T-helper 2 cell treated with Interferon-gamma antibody and Interleukin-4, amounts not matched to agents 5 μg/mL and 100 μg/mL, for 36 hours (primary cell): ENCODE measurements around the gene DDN.

Source experiments
- DNase-seq: peaks from one replicate; pipeline ENCODE4 v3.0.0; 2021; ENCODE audit warnings: low spot score
- H3K27ac Mint-ChIP-seq: one replicate; pipeline ENCODE4 v1.8.0; 2021; ENCODE audit warnings: mild to moderate bottlenecking, mixed read lengths
- H3K27me3 Mint-ChIP-seq: one replicate; pipeline ENCODE4 v1.8.0; 2021; ENCODE audit warnings: low read depth, mixed read lengths
- H3K36me3 Mint-ChIP-seq: one replicate; pipeline ENCODE4 v1.8.0; 2021; ENCODE audit warnings: low read depth, mixed read lengths
- H3K4me1 Mint-ChIP-seq: one replicate; pipeline ENCODE4 v1.8.0; 2021; ENCODE audit warnings: low read depth, mixed read lengths
- H3K4me3 Mint-ChIP-seq: one replicate; pipeline ENCODE4 v1.8.0; 2022; ENCODE audit warnings: mild to moderate bottlenecking, moderate library complexity, mixed read lengths
- H3K9me3 Mint-ChIP-seq: one replicate; pipeline ENCODE4 v1.8.0; 2021; ENCODE audit warnings: mixed read lengths

Gene DDN

GRCh38 chr12:48966177-48966895 is 32.8 kb downstream of the DDN start:
- H3K27me3 Mint-ChIP-seq: peaks cover 41% of the 10 kb centered on the region

GRCh38 chr12:48965298-48965838 is 33.8 kb downstream of the DDN start:
- Mint-ChIP-seq H3K4me3 (no peak overlapping the region), H3K4me1 (no peaks in the 10 kb centered on the region), H3K27me3 (peaks cover 40% of the 10 kb centered on the region), H3K9me3 (no peaks in the 10 kb centered on the region), H3K36me3 (no peaks in the 10 kb centered on the region), H3K27ac (no peak overlapping the region)
- DNase-seq: no peak

More at GRCh38 chr12:48966177-48966895, 32.8 kb downstream of the DDN start:
- Mint-ChIP-seq H3K36me3 (no peaks in the 10 kb centered on the region), H3K4me3 (no peak overlapping the region), H3K4me1 (peaks cover 7% of the 10 kb centered on the region), H3K27ac (no peak overlapping the region), H3K9me3 (no peaks in the 10 kb centered on the region)
- no peak for DNase-seq

- Mint-ChIP-seq H3K4me1 (peaks cover 7% of the 10 kb centered on the region), H3K27ac (no peak overlapping the region), H3K36me3 (peaks cover 2% of the 10 kb centered on the region), H3K27me3 (peaks cover 29% of the 10 kb centered on the region), H3K4me3 (no peak overlapping the region), H3K9me3 (no peaks in the 10 kb centered on the region)
- no peak for DNase-seq
Observed at GRCh38 chr12:48961801-48962200, 37.4 kb downstream of the DDN start.

GRCh38 chr12:48961331-48961730 is 37.8 kb downstream of the DDN start:
- Mint-ChIP-seq H3K9me3 (no peaks in the 10 kb centered on the region), H3K4me1 (peaks cover 12% of the 10 kb centered on the region), H3K36me3 (peaks cover 2% of the 10 kb centered on the region), H3K27me3 (peaks cover 29% of the 10 kb centered on the region), H3K27ac (no peak overlapping the region), H3K4me3 (no peak overlapping the region)
- DNase-seq: no peak

GRCh38 chr12:48960834-48961233 is 38.3 kb downstream of the DDN start:
- Mint-ChIP-seq H3K27ac (no peak overlapping the region), H3K27me3 (peaks cover 29% of the 10 kb centered on the region), H3K4me1 (peaks cover 17% of the 10 kb centered on the region), H3K9me3 (no peaks in the 10 kb centered on the region), H3K4me3 (no peak overlapping the region), H3K36me3 (peaks cover 4% of the 10 kb centered on the region)
- DNase-seq: no peak

- no peak overlapping the region for H3K27ac Mint-ChIP-seq
Observed at GRCh38 chr12:48958049-48958388, 41.2 kb downstream of the DDN start.

GRCh38 chr12:48957141-48958048 is 41.8 kb downstream of the DDN start, which contains the start of gene ARF3:
Gene ARF3 (minus strand): TSS chr12:48957487. CDS start chr12:48941095, 16,392 bp downstream.
- Mint-ChIP-seq H3K36me3 (peaks cover 19% of the 10 kb centered on the region), H3K27ac (peak within 1 kb of the TSS; percentile 84), H3K9me3 (no peaks in the 10 kb centered on the region), H3K27me3 (peaks cover 18% of the 10 kb centered on the region), H3K4me3 (peak within 1 kb of the TSS; percentile 92), H3K4me1 (peaks cover 26% of the 10 kb centered on the region)
- DNase-seq: peak; percentile 89

More at GRCh38 chr12:48958049-48958388, 41.2 kb downstream of the DDN start:
- Mint-ChIP-seq H3K4me1 (peaks cover 25% of the 10 kb centered on the region), H3K36me3 (peaks cover 13% of the 10 kb centered on the region), H3K27me3 (peaks cover 19% of the 10 kb centered on the region), H3K9me3 (no peaks in the 10 kb centered on the region), H3K4me3 (peak overlapping the region; percentile 92)
- no peak for DNase-seq

- no peak for DNase-seq
- peak overlapping the region; percentile 92 for H3K4me3 Mint-ChIP-seq
- H3K27ac Mint-ChIP-seq: peak overlapping the region; percentile 65
- peaks cover 18% of the 10 kb centered on the region for H3K27me3 Mint-ChIP-seq
- peaks cover 28% of the 10 kb centered on the region for H3K4me1 Mint-ChIP-seq
- H3K9me3 Mint-ChIP-seq: no peaks in the 10 kb centered on the region
- peaks cover 20% of the 10 kb centered on the region for H3K36me3 Mint-ChIP-seq
Observed at GRCh38 chr12:48956279-48957140, 42.7 kb downstream of the DDN start.

GRCh38 chr12:48954841-48955501 is 44.2 kb downstream of the DDN start:
- Mint-ChIP-seq H3K9me3 (no peaks in the 10 kb centered on the region), H3K36me3 (peaks cover 23% of the 10 kb centered on the region), H3K4me3 (peak overlapping the region; percentile 92), H3K4me1 (peaks cover 28% of the 10 kb centered on the region), H3K27me3 (peaks cover 7% of the 10 kb centered on the region), H3K27ac (no peak overlapping the region)
- no peak for DNase-seq

GRCh38 chr12:48954061-48954460 is 45.1 kb downstream of the DDN start:
- Mint-ChIP-seq H3K4me3 (no peak overlapping the region), H3K4me1 (peaks cover 28% of the 10 kb centered on the region), H3K27ac (no peak overlapping the region), H3K9me3 (no peaks in the 10 kb centered on the region), H3K27me3 (peaks cover 3% of the 10 kb centered on the region), H3K36me3 (peaks cover 23% of the 10 kb centered on the region)
- no peak for DNase-seq

GRCh38 chr12:48952691-48953090 is 46.5 kb downstream of the DDN start:
- H3K9me3 Mint-ChIP-seq: no peaks in the 10 kb centered on the region
- peaks cover 28% of the 10 kb centered on the region for H3K36me3 Mint-ChIP-seq
- H3K4me3 Mint-ChIP-seq: no peak overlapping the region
- peaks cover 28% of the 10 kb centered on the region for H3K4me1 Mint-ChIP-seq
- H3K27me3 Mint-ChIP-seq: no peaks in the 10 kb centered on the region
- DNase-seq: no peak
- H3K27ac Mint-ChIP-seq: no peak overlapping the region

- Mint-ChIP-seq H3K4me1 (peaks cover 12% of the 10 kb centered on the region), H3K27ac (no peak overlapping the region), H3K9me3 (no peaks in the 10 kb centered on the region), H3K27me3 (no peaks in the 10 kb centered on the region), H3K36me3 (peaks cover 15% of the 10 kb centered on the region), H3K4me3 (no peak overlapping the region)
- no peak for DNase-seq
Observed at GRCh38 chr12:48947727-48948126, 51.4 kb downstream of the DDN start.

GRCh38 chr12:48946943-48947342 is 52.2 kb downstream of the DDN start:
- Mint-ChIP-seq H3K36me3 (peaks cover 11% of the 10 kb centered on the region), H3K27me3 (no peaks in the 10 kb centered on the region), H3K4me3 (no peak overlapping the region), H3K27ac (no peak overlapping the region), H3K4me1 (peaks cover 9% of the 10 kb centered on the region), H3K9me3 (no peaks in the 10 kb centered on the region)
- DNase-seq: no peak
